HG03064 (cell line): Measurements from ENCODE around the gene MAGI1.

ENCODE experiments used
- ATAC-seq: cut with Tn5 transposase; IDR thresholded peaks from one replicate; pipeline ENCODE4 v1.9.1; 2021; ENCODE audit warnings: low read depth; ENCODE audit not compliant: unreplicated experiment

MAGI1 gene

DNA sequence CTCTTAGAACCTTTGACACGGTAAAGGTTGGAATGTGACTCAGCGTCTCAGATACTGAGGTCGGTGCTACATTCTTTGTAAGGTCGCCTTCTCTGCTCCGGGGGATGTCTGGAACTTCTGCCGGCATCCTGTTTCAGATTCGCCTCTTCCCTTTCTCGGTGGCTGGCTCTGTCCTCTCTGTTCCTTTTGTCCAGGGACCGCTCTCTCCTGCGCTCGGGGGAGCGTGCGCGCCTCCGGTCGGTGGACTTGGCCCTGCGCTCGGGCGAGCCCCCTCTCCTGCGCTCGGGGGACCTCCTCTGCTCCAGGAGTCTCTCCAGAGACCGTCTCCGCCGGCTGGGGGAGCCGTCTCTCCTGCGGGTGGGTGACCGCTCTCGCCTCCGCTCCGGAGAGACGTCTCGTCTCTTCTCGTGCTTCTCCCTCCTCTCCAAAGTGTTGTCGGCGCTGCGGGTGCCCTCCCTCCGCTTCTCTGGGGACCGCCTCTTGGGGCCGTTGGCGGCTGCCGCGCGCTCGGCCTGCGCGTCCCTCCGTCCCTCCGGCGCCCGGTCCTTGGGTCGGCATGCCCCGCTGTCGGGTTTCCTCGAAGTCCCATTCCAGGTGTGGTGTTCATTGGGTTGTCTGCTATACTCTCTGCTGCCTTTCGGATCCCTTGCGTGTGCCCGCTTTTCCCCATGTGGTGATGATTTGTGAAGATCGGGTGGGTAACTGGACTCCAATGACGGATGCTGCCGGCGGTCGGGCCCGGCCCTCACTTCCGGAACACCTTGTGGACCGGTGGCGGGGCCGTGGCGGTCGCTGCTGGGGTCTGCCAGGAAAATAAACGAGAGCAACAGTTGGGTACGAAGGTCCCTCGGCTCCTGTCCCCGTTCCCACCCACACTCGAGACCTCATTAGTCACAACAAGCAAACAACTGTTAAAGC, 682.1 kb downstream of the MAGI1 start:
- ATAC-seq = no peak

DNA sequence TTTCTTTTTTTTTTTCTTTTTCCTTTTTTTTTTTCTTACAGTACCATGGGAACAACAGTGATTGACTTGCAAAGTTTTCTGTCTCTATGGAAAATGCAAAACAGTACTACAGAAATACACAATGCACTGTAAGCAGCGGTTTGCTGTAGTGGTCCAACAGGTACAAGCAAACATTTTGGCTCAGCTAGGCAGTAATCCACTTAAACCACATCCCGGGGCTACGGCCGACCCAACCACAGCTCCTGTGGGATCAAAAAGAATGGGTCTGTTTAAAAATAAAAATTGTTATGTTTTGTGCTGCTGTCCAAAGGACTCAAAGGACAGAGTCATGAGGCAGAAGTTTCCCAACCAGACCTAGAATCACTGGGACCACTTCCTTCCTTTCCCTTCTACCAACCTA, 683.8 kb downstream of the MAGI1 start:
- ATAC-seq = no peak

DNA sequence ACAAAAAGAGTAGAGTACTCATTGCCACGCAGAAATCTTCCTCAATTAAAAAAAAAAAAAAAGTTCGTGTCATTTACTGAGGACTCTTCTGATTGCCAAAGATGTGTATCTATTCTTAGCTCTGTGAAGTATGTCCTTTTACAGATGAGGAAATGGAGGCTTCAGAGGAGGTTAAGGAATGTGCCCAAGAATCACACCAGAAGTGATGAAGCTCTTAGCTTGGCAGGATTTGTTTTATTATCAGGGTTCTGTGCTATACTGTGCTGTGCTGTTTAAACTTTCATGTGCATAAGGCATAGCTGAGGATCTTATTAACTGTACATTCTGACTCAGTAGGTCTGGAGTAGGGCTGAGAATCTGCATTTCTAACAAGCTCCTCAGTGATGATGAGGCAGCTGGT, 685.8 kb downstream of the MAGI1 start:
- ATAC-seq = no peak

DNA sequence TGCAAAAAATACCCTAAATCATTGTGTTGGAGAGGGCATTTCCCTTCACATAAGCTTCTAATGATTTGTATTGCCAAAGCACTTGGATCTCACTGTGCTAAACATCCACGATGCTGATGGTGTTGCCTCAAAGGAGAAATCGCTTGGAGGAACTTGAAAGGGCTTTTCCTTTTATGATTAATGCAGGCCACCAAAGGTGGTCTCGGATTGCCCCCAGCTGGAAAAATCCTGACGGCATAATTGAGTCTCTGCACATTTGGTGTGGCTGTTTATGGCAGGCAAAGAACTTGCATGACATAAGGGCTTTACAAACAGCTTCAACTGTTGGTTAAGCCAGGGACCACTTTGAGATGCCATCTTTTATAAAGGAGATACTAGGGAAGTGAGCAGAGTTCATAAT, 687.0 kb downstream of the MAGI1 start:
- no peak for ATAC-seq

DNA sequence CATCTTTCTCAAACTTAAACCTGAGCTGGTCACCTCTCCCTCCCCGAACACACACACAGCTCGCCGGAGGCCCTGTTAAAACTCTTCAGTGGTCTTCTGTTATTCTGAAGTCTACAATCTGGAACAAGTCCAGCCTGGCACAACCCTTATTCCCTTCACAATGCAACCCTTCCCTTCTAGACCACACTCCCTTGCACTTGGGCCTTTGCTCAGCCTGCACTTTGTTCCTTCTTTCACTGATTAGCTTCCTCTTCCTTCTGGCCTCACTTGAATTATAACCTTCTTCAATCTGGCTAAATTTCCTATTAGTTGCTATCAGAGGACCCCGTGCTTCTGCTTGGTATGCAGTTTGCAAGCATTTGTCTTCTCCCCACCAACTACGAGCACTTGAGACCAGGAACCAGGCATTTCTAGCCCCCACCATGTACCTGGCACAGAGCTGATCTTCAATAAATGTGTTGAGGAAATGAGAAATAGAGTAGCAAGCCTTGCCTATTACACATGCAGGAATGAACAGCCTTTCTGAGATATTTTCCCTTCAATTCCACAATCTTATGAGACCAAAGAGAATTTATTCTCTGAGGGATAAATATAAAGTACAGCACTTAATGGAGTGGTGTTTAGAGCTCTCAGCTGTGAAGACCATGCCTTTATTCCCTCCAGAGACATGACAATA, 687.8 kb downstream of the MAGI1 start:
- ATAC-seq = no peak

DNA sequence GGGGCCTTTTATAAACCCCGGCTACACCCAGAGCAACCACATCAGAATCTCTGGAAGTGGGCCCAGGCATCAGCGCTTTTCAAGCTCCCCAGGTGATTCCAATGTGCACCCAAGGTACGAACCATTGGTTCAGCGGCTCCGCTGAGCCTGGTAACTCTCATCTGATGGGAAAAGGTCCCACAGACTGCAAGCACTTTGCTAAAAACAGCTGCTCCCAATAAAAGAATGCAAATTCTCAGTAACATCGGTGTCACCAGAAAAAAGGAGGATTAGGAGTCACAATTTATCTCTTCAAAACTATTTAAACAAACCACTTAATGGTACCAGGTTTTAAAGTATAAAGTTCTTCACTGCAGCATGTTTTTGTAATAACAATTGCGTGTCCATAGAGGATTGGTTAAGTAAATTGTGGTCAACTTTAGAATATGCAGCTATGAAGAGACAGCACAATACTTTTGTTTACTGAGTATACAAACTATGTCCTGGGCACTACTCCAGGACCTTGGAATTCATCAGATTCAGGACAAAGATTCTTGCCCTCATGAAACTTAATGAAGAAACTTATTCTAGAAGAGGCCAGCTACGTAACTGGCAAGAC, 690.2 kb downstream of the MAGI1 start:
- ATAC-seq = no peak

DNA sequence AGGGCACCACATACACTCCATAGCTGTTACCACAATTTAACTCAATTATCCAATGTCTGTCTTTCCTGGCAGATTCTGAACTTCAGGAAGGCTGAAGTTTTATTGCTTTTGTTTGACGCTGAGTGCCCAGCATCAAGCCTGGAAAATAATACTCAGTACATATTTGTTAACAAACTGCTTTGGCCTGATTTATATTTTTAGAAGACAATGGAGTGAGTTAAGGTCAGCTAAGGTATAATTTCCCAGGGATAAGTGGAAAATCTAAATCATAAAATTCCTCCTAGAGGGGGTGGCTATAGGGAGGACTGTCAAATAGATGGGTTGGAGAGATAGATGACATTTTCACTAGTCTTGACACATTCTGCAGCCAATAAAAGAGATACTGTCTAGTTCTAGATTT, 691.6 kb downstream of the MAGI1 start:
- ATAC-seq = no peak

DNA sequence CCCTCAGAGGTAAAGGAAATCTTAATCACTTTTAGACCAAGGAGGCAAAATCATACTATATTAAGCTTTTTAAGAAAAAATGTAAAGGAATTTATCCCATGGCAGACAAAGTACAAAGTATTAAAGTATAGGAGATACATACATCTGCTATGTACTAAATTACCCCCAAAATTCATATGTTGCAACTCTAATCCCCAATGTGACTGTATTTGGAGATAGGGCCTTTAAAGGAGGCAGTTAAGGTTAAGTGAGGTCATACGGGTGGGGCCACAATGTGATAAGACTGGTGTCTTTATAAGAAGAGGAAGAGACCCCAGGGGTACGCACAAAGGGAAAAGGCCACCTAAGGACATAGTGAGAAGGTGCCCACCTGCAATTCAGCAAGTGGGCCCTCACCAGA, 693.9 kb downstream of the MAGI1 start:
- no peak for ATAC-seq

DNA sequence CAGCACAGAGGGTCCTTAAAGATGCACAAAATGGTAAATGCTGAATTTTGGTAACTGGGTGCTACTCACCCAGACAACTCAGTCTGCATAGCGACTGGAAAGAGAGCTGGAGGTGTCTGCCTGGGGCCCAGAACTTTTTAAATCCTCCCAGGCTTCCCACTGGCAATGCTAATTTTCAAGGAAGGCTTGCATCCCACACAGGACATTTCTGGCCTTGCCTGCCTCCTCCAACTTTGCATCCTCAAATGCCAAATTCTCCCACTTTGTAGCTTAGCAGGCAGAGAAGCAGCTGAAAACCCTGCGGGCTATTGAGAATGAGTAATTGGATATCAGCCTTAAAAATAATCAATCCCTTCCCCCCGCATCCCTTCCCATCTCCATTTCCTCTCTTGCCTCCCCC, 694.3 kb downstream of the MAGI1 start:
- no peak for ATAC-seq

DNA sequence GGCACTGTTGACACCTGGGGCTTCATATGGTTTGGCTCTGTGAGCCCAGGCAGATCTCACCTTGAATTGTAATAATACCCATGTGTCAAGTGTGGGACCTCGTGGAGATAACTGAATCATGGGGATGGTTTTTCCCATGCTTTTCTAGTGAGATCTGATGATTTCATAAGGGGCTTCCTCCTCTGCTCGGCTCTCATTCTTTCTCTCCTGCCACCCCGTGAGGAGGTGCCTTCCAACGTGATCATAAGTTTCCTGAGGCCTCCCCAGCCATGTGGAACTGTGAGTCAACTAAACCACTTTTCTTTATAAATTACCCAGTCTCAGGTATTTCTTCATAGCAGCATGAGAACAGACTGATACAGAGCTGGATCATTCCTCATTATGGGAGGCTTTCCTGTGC, 695.0 kb downstream of the MAGI1 start:
- no peak for ATAC-seq

DNA sequence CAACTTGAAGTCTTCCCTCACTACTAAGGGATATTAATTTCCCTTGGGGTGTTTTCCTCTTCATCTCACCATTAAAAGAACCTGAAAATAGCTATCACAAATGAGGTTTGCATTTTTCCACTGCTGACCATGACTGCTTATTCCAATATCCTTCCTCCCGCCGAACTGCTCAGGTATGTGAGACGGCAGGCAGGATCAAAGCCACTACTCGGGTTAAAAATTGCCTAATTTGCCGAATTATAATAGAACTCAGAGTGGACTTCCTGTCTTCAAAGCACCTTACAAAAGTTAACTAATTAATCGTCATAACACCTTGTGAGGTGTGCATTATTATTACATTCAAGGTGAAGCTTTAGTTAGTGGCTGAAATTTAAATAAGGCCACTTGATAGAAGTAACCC, 695.7 kb downstream of the MAGI1 start:
- no peak for ATAC-seq

DNA sequence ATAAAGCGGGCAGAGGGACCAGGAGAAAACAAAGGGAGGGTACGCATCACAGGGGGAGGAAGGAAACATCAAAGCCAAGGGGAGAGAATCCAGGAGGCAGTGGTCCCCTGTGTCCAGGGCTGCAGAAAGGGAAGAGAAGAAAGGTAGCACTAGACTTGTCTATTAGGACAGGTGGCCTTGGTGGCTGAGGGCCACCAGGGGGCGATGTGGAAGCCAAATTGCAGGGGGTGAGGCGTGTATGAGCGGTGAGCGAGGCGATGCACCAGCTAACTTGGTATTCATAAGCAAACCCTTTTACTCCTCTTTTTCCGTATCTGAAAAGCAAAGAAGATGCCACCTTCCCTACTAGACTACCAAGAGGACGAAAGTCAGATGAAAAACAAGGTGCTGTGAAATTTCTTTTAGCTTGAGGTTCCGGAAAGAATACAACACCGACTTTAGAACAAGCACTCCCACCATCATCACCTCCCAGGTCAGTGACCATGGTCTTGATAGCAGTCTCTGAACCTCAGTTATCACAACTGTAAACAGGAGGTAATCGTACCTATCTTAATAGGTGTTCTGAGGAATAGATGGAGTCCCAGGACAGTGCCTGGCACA, 696.5 kb downstream of the MAGI1 start:
- no peak for ATAC-seq

DNA sequence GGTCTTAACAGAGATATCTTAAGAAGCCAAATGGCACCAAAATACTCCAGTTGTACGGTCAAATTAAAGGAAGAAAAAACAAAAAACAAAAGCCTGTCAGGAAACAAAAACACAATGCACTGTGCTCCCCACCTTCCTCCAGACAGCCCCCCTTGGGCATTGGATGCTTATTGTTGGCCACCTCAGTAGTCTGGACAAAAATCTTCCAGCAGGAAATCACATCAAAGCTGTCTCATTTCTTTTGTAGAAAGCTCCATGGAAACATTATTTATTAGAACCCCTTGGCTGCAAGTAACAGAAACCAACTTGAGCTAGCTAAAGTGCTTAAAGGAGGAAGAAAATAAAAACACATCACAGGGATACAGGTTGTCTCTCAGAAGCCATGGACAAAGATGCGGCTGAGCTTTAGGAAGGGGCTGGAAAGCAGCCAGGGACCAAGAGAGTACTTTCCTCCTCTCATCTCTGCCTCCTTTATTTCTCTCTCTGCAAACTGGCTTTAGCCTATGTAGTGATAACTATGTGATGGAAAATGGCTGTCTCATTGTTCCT, 699.5 kb downstream of the MAGI1 start:
- no peak for ATAC-seq

DNA sequence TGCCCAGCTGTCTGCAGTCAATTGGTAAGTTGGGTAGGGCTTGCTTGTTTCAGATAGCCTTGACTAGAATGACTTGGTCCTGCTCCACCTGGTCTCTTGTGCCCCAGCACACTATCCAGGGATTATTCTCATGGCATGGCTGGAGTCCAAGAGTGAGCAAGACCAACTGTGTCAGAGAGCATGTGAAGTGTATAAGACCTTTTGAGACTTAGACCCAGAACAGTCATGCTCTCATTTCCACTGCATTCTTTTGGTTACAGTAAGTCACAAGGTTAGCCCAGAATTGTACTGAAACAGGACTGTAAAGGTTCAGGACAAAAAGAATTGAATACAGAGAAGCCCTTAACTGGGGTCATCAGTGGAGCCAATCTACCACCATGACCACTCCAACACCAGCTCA, 700.1 kb downstream of the MAGI1 start:
- ATAC-seq = no peak

DNA sequence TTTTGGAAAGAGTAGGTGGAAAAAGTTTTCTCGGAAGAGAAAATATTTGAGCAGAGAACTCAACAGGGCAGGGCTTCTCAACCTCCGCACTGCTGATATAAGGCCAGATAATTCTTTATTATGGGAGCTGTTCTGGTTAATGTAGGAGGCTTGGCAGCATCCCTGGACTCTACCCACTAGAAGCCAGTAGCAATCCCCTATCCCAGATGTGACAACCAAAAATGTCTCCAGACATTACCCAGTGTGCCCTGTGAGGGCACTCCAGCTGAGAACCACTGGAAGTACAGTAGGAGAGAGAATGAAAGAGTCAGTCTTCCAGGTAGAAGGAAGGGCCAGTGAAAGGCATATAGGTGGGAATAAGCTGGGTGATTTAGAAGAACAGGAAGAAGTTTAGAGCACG, 703.1 kb downstream of the MAGI1 start:
- no peak for ATAC-seq

DNA sequence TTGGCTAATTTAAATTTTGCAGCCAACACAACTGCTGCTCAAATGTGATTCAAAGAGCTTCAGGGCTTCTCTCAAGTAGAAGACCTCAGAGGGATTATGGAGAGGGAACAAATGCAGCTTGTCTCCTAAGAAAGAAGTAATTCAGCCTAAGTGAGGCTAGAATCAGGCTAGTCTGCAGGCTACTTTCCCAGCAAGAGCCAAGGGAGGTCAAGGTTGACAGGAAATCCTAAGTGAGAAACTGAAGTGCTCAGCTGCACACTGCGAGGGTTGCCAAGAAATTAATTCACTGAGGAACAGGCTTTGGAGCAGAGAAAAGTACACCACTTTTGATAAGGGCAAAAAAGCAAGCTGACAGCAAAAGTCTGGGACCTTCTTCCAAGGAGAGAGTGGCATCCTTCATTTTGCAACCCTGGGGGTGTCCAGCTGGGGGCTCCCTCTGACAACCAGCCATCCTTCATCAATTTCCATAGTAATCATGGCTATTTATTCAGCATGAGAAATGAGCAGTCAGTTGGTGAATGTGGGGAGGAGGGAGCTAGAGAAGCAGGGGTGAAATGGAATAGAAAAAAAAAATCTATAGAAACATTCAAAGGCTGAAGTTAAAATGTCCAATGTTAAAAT, 704.6 kb downstream of the MAGI1 start:
- ATAC-seq = no peak

DNA sequence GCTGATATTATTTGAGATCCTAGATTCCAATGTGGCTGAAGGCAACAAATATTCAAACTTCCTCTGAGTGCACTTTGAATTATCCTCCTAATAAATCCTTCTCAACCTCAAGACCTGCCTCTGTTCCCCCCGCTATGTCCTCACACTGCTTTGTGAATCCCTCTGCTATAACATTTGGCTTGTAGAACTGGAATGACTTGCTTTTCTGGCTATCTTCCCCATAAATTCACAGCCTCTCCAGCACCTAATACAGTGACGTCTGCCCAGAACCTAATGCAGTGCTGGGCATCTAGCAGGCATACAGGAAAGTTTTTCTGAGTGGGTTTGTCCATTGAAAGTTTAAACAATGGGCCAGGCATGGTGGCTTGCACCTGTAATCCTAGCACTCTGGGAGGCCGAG, 707.0 kb downstream of the MAGI1 start:
- no peak for ATAC-seq

DNA sequence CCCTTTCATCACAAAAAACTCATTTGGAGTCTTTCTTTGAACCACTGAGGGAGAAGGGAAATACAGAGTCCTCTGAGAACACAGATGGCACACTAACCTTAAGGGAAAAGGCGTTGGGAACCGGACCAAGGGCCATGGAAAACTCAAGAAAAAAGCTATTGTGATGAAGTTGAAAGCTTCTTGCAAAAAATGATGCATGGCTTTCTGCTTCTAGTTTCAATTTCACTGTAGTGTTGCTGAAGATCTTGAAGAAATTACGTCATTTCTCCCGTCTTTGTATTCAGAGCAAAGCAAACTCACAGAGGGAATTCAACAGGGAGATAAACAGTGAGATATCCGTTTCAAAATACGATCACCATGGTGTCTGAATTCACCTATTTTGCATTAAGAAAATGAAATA, 708.6 kb downstream of the MAGI1 start:
- ATAC-seq = no peak

DNA sequence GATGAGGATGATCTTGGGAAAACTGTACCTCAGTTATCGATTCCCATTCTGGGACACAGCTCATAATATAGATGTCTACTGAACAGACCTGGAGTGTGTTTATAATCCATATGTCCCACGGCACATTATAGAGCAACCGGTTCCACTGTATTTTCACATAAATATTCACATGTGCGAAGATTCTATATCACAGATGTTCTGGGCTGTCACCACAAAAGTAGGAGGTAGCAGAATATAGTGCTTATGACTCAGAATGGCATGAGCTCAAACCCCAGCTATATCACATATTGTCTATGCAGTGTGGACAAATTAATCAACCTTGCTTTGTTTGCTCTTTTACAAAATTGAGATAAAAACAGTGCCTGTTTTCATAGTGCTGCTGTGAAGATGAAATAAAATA, 710.6 kb downstream of the MAGI1 start:
- ATAC-seq = no peak

DNA sequence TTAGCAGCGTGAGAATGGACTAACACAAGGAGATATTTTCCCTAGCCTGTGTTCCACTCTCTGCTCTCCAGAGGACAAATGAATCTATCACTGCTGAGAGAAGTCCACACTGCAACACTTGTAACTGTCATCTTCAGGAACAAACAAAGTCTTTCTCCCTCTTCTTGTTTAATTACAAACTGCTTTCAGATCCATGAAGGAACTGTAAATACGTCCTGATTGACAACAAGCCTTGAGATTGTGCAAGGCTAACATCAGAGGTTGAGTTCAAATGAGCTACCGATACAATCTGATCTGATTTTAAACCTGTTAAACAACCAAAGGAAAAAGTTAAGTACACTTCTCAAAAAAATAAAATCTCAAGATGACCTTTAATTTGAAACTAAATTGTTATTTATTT, 712.1 kb downstream of the MAGI1 start:
- ATAC-seq = no peak

DNA sequence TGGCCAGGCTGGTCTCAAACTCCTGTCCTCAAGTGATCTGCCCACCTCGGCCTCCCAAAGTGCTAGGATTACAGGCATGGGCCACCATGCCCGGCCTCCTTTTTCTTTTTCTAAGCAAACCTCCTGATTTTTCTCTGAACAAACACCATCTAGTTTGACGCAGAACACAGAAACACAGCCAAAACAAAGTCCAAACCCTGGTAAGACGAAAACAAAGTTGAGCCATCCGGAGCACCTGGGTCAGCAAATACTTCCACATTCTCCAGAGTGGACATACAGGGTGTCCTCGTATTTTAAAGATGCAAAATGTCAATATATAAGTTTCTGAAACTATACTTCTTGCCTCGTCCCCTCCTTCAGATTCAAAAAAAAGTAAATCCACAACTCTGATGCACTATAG, 715.8 kb downstream of the MAGI1 start:
- no peak for ATAC-seq
